GM19025 (cell line): ENCODE measurements around the gene SLCO2A1.

Source experiments
- ATAC-seq: cut with Tn5 transposase; IDR thresholded peaks from one replicate; pipeline ENCODE4 v1.9.1; 2021; ENCODE audit warnings: mild to moderate bottlenecking, low read depth, moderate library complexity; ENCODE audit not compliant: unreplicated experiment

The SLCO2A1 gene

DNA sequence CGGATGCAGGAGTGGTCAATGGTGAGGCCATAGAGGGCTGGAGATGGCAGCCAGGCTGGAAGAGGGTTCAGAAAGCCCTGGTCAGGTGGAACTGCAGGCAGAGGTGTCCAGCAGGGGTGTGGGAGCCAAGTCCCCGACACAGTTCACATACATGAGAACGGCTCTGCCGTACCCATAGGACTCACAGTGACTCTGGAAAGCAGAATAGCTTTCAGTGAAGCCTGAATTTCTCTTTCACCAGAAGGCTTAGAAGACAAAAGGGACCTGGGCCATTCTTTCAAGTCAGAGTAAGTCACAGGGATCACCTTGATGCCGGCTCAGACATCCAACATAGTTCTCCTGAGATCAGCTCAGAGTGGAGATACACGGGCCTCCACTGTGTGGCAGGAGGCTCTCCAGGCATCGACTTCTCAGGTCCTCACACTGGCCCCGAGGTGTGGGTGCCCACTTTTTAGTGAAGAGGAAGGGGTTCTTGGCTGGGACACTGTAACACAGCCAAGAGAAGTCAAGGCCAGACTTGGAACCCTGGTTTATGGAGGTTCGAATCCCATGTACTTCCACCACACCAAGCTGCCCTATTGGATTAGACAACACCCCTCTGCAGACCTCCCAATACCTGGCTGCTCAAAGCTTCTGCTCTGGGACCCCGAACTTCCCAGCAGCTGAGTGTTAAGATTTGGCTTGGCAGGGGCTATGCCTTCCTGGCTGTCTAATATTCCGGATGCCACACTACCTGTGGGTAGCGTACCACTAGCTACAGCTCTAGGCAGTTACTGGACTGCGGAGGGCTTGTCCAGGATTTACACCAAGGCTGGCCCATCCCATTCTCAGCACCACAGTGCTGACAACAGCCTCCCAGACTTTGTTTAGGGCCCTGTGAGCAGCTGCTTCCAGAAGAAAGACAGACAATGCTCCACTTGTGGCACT is 93.6 kb downstream of the SLCO2A1 start:
- ATAC-seq = no peak

DNA sequence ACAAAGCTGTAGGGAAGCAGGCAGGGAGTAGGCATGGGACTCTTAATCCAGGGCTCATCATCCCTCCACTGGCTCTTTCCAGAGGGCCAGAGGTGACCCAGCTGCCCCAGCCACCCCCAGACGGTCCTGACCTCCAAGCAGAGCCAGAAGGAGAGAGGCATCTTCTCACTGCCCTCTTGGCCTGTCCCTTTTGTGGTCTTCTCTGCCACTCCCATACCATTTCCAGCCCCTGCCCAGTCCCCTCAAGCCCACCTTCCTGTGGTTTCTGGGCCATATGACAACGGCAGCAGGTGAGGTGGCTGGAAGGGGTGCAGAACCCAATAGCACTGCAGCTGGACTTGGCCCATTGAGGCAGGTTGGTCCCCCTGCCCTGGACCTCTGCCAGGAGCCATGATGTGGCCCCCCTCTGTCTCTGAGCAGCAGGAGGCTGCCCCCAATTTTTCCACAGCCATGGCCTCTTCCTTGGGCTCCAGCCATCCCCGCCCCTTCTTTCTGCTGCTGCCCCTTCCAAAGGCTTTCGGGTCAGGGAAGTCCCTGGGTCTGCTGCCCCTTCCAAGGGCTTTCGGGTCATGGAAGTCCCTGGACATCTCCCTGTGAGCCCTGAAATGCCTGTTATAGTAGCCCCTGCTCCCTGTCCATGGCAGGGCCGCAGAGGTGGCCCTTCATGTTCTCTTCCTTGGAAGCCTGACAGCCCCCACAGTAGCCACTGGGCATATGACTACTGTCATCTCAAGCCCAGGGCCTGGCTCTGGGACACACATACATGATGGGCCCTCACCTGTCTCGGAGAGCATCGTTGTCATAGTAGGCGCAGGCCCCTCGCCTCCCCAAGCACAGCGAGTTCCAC is 94.5 kb downstream of the SLCO2A1 start:
- ATAC-seq = no peak

DNA sequence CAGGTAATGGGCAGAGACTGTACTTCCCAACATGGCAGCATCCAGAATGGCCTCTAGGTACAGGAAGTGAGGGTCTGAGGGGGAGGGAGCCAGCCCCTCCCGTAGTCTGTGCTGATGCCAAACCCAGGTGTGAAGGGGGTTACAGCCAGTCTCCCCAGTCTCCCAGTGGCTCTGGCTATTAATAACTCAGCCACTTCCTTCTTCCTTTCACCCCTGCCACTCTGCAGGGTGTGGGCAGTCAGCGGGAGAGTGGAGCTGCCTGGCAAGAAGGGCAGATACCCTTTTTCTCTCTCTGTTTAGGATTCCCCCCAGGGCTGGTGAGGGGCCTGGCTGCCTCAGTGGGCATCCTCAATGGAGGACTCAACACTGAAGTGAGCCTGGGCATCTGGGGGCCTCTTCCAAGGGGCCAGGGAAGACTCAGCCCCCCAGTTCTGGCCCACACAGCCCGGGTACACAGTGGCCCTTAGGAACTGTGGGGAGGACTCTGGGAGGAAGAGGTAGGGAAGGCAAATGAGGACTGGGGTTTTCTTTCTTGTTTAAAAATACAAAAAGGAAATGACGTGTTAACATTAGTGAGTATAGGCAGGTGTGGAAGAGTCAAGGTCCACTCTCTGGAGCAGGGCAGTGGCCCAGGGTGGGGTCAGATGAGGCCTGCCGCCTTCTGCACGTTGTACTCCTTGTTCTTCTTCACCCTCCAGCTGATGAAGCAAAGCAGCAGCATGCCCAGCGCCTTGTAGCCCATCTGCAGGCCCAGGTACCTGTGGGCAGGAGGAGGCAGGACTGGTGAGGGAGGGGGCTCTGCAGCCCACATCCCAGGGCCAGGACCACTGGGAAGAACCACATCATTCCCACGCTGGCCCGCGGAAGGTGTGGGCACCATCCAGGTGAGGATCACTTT is 95.4 kb downstream of the SLCO2A1 start:
- ATAC-seq = no peak

DNA sequence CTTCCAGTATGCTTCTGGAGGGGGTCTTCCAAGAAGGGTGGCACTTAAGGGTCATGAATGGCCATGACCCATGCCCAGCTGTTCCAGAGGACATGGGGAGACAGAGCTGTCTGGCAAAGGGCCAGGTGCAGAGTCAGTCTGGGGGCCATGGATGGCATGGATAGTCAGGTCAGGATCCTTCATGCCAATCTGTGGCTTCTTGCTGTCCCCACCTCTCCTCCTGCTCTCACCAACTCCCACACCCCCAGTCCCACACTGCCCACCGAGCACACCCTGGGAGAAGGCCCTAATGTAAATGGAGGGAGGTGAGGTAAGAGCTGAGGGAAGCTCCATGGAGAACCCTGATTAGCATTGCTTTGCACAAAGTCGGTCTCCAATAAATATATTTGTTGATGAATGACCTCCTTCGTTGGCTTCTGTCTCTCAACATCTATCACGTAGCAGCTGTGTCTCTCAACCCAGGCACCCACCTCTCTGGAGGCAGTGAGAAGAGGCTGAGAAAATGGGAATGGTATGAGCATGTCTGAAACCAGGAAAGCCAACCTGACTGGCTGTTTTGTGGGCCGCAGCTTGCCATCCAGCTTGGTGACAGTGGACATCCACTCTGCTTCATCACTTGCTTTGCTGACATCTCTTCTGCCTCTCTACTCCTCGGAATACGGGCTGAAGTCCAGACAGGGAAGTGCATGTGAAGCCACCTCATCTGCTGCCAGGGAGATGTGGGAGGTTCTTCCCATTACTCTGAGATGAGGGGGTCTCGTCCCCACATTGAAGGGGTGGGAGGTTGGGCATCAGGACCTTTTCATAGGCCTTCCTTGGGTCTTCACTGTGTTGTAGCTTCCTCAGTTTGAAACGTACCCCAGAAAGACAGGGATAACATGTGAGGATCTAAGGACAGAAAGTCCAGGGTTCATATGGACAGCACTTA is 96.4 kb downstream of the SLCO2A1 start:
- ATAC-seq = no peak

DNA sequence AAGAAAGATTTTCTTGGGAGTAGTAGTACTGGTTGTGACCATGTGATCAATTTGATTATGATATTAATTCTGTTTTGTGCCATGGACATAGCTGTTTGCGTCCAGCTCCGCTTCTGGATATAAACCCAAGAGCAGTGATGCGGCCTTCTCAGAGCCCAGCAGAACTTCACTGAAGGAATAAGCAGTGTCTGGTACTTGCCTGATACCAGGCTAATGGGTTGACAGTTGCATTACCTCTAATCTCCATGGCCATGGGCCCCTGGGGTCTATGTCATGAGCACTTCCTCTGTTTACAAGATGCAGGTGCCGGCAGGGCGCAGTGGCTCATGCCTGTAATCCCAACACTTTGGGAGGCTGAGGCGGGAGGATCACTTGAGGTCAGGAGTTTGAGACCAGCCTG is 97.7 kb downstream of the SLCO2A1 start:
- no peak for ATAC-seq

DNA sequence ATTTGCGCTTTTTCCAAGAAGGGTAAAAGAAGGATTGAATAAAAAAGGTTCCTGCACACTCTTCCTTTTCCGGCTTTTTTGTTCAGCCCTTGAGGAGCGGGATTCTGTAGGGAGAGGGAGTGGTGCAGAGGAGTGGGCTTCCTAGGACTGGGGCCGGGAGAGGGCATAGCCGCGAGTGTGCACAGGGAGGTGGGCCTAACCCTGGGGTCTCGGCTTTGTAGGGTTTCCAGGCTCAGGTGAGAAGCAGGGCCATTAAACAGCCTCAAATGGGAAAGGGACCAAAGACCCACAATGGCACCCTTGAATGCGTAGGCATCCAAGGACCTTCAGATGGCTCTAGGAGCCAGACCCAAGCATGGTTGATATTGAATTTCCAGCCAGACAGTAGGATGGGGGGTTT is 98.6 kb downstream of the SLCO2A1 start:
- ATAC-seq = no peak

DNA sequence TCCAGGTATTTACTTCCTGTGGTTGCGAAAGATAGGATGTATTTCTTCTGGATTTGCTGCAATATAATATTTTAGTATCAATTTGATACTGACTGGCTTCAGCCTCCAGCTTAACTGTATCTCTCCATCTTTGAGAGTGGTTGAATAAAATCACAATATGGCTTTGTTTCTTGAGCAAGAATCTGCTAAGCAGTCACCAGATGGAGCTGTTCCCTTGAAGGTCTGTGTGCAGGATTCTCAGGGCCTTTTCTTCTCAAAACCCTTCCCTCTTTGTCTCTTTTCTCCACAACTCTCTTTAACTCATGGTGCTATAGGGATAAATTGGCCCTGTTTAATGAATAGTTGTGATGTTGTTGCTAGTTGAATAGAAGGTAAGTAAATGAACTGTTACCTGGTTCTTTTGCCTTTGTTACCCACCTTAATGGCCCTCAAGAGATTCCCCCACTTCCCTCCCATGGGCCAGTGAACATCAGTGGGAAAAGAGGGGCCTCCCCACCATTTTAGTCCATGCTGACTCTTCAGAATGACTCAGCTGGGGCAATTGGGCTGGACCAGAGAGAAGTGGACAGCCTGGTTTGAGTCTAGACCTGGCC is 99.3 kb downstream of the SLCO2A1 start:
- no peak for ATAC-seq

DNA sequence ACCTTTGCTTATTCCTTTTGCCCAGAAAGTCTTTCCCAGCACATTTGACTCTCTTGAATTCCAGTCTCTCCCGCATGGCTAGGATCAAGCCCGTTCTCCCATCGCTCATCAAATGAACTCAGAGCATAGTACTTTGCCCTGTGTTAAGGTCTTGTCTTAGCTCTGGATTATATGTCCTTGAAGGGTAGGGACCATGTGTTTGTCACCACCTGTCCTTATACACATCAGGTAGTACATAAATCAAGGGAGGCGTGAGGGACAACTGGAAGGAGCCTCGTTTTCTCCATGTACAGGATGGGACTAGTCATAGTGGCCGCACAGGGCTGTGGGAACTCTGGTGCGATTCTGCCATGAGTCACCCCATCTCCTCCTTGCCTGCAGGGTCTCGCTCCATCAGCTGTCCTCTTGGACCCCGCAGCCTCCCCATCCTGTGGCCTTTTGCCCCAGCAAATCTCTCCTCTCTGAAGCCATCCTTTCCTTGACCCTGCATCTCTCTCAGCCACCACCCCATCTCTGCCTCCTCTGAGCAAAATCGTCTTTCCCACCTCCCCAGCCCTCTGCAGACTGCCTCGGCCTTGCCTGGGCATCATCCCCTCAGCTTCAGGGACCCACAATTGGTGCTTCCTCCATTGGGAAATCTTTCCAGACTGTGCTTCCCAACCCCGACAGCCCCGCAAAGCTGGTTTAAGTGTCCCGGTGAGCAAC is 100.7 kb downstream of the SLCO2A1 start:
- no peak for ATAC-seq

DNA sequence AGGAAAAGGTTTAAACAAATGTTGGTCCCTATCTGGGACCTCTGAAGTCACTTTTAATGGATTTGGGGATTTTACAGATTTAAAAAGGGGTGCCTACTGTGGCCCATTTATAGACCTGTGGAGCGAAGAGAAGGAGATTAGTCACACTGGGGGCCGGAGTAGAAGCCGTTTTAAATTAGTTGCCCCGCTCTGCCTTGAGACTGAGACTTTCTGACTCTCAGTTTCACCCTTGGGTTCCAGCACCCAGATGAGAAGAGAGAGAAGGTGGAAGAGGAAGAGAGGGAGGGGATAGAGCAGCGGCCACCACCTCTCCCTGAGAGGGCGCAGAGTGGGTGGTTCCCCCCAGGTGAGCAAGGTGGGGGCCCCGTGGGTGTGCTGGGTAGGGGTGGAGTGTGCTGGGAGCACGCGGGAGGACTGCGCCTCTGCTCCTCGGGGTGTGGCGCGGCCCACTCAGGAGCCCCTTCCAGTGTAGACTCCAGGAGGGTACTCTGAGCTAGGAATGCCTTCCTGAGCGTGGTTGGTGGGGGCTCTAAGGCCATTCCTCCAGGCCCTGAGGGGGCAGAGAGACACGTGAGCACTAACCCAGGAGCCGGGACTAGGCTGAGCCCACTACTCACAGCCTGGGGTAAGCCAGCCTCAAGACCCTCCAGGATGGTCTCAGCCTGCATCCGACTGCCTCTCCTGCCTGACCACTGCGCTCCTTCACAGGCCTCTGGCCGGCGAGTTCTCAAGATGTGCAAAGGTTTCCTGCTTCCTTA is 101.4 kb downstream of the SLCO2A1 start:
- no peak for ATAC-seq

DNA sequence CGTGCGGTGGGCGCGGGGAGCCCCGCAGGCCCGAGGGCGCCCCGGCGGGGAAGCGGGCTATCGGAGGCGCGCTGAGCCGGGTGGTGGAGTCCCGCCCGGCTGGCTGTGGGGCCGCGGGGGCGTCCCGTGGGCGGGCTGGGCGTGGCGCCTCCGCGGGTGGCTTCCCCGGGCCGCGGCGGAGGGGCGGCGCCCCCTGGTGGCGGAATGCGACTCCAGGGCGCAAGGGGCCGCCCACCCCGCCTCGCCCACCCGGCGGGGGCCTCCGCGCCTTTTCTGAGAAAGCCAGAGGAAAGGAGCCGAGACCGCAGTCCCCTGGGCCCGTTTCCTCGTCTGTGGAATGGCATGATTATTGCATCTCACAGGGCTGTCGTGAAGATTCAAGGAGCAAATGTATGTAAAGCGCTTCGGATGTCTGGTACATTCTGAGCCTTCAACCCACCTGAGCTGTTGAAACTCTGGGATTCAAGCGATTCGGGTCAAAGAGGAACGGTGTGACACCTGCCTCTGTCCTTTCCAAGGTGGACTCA is 102.1 kb downstream of the SLCO2A1 start:
- peak; percentile 71 for ATAC-seq

DNA sequence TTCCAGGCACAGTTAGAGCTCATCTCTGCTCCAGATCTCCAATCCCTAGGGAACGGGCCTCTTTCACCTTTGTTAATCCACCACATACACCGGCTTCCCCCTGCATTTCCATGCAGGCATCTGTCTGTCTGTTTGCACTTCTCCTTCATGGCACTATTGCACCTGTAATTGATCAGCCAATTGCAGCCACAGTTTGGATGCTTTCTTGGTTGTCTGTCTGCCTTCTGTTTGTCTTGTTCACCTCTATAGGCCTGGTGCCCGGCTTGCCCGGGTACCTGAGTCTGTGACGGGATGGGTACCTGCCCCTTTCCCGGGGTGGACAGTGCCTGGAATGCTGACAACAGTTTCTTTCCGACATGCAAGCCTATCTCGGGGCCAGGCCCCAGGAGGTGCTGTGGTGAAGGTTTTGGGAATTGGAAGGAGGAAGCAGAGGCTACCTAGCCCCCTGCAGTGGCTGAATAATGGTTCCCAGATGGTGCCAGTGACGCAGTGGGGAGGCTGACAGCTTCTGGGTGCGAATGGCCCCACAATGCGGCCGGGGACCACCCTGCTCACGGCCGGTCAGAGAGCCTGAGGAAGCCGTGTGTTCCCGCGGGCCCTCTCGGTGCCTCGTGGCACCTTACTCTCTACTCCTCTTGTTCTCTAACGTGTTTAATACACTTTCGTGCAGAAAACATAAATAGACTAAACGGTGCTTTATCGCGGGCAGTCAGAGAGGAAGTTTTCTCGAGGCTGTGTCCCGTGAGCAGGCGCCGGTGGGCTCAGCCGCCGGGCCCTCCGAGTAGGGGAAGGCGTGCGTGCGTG is 102.8 kb downstream of the SLCO2A1 start:
- no peak for ATAC-seq

DNA sequence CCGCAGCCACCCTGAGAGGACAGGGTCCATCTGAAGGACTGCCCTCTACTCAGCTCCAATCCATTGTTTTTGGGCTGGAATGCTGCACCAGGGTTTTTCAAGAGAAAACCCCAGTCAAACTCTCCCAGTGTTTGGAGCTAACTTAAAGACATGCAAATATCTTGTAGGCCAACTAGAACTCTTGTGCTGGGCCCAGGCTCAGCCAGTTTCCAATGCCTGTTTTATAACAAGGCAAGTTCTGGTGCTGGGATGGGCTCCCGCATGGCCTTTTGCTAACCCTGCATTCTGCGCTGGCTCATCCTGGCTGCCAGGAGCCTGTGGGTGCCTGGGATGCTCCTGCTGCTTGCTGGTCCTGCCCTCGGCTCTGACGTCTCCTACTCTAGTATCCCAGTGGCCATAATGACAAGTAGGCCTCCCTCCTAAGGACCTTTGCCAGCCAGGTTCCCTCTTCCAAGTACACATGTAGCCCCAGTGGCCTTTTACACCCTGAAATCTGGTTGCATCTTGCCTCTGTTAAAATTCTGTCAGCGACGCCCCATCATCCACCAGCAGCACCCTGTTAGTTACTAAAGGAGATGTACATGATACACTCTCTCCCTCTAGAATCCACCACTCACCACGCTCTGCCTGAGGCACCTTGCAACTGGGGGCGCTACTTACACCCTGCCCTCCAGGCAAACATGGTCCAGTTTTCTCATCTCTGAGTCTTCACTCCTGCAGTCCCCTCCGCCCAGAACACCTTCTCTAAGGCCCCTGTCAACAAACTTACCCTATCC is 103.6 kb downstream of the SLCO2A1 start:
- no peak for ATAC-seq

DNA sequence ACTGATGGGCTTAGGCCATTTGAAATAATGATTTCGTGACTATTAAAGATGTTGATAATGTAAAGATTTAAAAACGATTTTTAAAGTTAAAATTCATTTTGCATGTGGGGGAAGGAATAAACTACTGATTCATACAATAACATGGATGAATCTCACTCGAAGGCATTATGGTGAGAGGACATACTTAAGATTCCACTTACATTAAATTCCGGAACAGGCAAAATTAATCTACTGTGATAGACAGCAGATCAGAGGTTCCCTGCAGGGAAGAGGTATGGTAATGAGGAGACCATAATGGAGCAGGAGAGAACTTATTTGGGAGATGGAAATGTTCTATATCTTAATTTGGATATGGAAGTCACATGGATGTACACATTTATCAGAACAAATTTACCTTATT is 105.7 kb downstream of the SLCO2A1 start:
- no peak for ATAC-seq

DNA sequence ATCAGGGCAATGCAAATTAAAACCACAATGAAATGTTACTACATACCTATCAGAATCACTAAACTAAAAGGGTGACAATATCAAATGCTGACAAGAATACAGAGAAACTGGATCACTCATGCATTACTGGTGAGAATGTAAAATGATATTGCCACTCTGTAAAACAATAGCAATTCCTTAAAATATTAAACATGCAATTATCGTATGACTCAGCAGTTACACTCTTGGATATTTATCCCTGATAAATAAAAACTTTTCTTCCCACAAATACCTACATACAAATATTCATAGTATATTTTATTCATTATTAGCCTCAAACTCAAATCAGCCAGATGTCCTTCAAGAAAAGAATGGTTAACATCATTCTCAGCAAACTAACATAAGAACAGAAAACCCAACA is 108.1 kb downstream of the SLCO2A1 start:
- no peak for ATAC-seq

DNA sequence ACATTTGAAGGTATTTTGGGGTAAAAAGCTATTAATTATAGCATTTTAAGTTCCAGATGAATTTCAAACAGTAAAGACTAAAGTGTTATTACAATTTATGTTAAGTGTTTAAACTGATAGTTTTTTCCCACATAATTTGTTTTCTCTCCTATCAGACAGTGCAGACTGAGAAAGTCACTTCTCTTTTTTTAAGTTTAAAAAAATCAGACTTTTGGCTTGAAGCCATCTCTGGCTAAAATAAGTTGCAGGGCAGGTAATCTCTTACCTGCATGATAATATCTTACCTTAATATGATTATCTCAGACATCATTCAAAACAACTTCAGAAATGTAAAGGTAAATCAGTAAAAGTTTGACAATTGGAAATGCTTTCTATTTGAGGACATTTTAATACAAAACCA is 112.6 kb downstream of the SLCO2A1 start:
- ATAC-seq = no peak
